HUES6 (cell line): Measurements from ENCODE around the gene ENTPD3.

Source experiments
- H3K27ac ChIP-seq: 2 replicates; pipeline ENCODE4 v1.7.0; 2013; ENCODE audit warnings: low read depth, mild to moderate bottlenecking, low read length, inconsistent platforms
- H3K27me3 ChIP-seq: 2 replicates; pipeline ENCODE4 v1.6.1; 2013; ENCODE audit warnings: low read length; ENCODE audit not compliant: control insufficient read depth, insufficient read depth
- H3K36me3 ChIP-seq: 2 replicates; pipeline ENCODE4 v1.6.1; 2013; ENCODE audit warnings: low read length; ENCODE audit not compliant: control insufficient read depth, insufficient read depth
- H3K4me1 ChIP-seq: 2 replicates; pipeline ENCODE4 v1.6.1; 2013; ENCODE audit warnings: low read length; ENCODE audit not compliant: control insufficient read depth, insufficient read depth
- H3K4me3 ChIP-seq: 2 replicates; pipeline ENCODE4 v1.5.1; 2013; ENCODE audit warnings: low read depth, low read length
- H3K9ac ChIP-seq: one replicate; pipeline ENCODE4 v1.6.1; 2013; ENCODE audit warnings: mild to moderate bottlenecking, low read length
- H3K9me3 ChIP-seq: 2 replicates; pipeline ENCODE4 v1.6.1; 2013; ENCODE audit warnings: low read depth, low read length; ENCODE audit not compliant: control insufficient read depth, insufficient read depth

Gene ENTPD3

GRCh38 chr3:40377822-40378221 lies 9.2 kb upstream of the ENTPD3 start:
- H3K9ac ChIP-seq: no peak overlapping the region
- no peak overlapping the region for H3K4me3 ChIP-seq
- peaks cover 3% of the 10 kb centered on the region for H3K27me3 ChIP-seq

GRCh38 chr3:40379674-40380306 lies 7.2 kb upstream of the ENTPD3 start:
- Histone ChIP-seq H3K36me3 (no peaks in the 10 kb centered on the region), H3K4me3 (no peak overlapping the region), H3K27me3 (peaks cover 7% of the 10 kb centered on the region), H3K9me3 (no peaks in the 10 kb centered on the region), H3K9ac (no peak overlapping the region), H3K27ac (no peak overlapping the region), H3K4me1 (no peaks in the 10 kb centered on the region)

More at GRCh38 chr3:40377822-40378221, 9.2 kb upstream of the ENTPD3 start:
- H3K36me3 ChIP-seq: no peaks in the 10 kb centered on the region
- H3K27ac ChIP-seq: no peak overlapping the region
- H3K4me1 ChIP-seq: no peaks in the 10 kb centered on the region
- H3K9me3 ChIP-seq: no peaks in the 10 kb centered on the region

- no peak overlapping the region for H3K9ac ChIP-seq
- H3K4me3 ChIP-seq: no peak overlapping the region
- peaks cover 20% of the 10 kb centered on the region for H3K27me3 ChIP-seq
- H3K27ac ChIP-seq: no peak overlapping the region
- peaks cover 6% of the 10 kb centered on the region; the same call in 1 of the 2 replicates for H3K4me1 ChIP-seq
- H3K9me3 ChIP-seq: no peaks in the 10 kb centered on the region
- H3K36me3 ChIP-seq: no peaks in the 10 kb centered on the region
Measured at GRCh38 chr3:40381904-40382616, 4.9 kb upstream of the ENTPD3 start.

GRCh38 chr3:40382617-40382979 lies 4.4 kb upstream of the ENTPD3 start:
- no peak overlapping the region for H3K27ac ChIP-seq
- peaks cover 26% of the 10 kb centered on the region for H3K27me3 ChIP-seq
- peaks cover 6% of the 10 kb centered on the region; the same call in 1 of the 2 replicates for H3K4me1 ChIP-seq
- no peak overlapping the region for H3K9ac ChIP-seq
- no peaks in the 10 kb centered on the region for H3K36me3 ChIP-seq
- no peak overlapping the region for H3K4me3 ChIP-seq
- H3K9me3 ChIP-seq: no peaks in the 10 kb centered on the region

- no peak overlapping the region for H3K4me3 ChIP-seq
- H3K9me3 ChIP-seq: no peaks in the 10 kb centered on the region
- H3K4me1 ChIP-seq: peaks cover 6% of the 10 kb centered on the region; the same call in 1 of the 2 replicates
- no peak overlapping the region for H3K9ac ChIP-seq
- no peak overlapping the region for H3K27ac ChIP-seq
- H3K36me3 ChIP-seq: no peaks in the 10 kb centered on the region
- peaks cover 50% of the 10 kb centered on the region for H3K27me3 ChIP-seq
Measured at GRCh38 chr3:40386213-40386612, 771 bp upstream of the ENTPD3 start.

GRCh38 chr3:40387895-40388254 lies 891 bp downstream of the ENTPD3 start:
- no peak overlapping the region for H3K27ac ChIP-seq
- H3K4me3 ChIP-seq: peak overlapping the region; percentile 81; the same call in 1 of the 2 replicates
- H3K9me3 ChIP-seq: no peaks in the 10 kb centered on the region

GRCh38 chr3:40396406-40396805 lies 9.4 kb downstream of the ENTPD3 start:
- no peak overlapping the region for H3K27ac ChIP-seq
- H3K9me3 ChIP-seq: no peaks in the 10 kb centered on the region
- no peak overlapping the region for H3K4me3 ChIP-seq
- H3K36me3 ChIP-seq: no peaks in the 10 kb centered on the region
- no peak overlapping the region for H3K9ac ChIP-seq
- no peaks in the 10 kb centered on the region for H3K4me1 ChIP-seq
- no peaks in the 10 kb centered on the region for H3K27me3 ChIP-seq

More at GRCh38 chr3:40387895-40388254, 891 bp downstream of the ENTPD3 start:
- H3K4me1 ChIP-seq: peaks cover 6% of the 10 kb centered on the region; the same call in 1 of the 2 replicates
- H3K27me3 ChIP-seq: peaks cover 47% of the 10 kb centered on the region
- no peak overlapping the region for H3K9ac ChIP-seq
- no peaks in the 10 kb centered on the region for H3K36me3 ChIP-seq

GRCh38 chr3:40397129-40397528 lies 10.1 kb downstream of the ENTPD3 start:
- Histone ChIP-seq H3K4me3 (no peak overlapping the region), H3K27me3 (no peaks in the 10 kb centered on the region), H3K9ac (no peak overlapping the region), H3K36me3 (no peaks in the 10 kb centered on the region), H3K4me1 (no peaks in the 10 kb centered on the region), H3K9me3 (no peaks in the 10 kb centered on the region), H3K27ac (no peak overlapping the region)

- Histone ChIP-seq H3K27ac (no peak overlapping the region), H3K36me3 (no peaks in the 10 kb centered on the region), H3K4me3 (no peak overlapping the region), H3K4me1 (no peaks in the 10 kb centered on the region), H3K9ac (no peak overlapping the region), H3K9me3 (no peaks in the 10 kb centered on the region), H3K27me3 (no peaks in the 10 kb centered on the region)
Measured at GRCh38 chr3:40397912-40398311, 10.9 kb downstream of the ENTPD3 start.

- Histone ChIP-seq H3K9me3 (no peaks in the 10 kb centered on the region), H3K4me1 (no peaks in the 10 kb centered on the region), H3K36me3 (no peaks in the 10 kb centered on the region), H3K4me3 (no peak overlapping the region), H3K9ac (no peak overlapping the region), H3K27me3 (no peaks in the 10 kb centered on the region), H3K27ac (no peak overlapping the region)
Measured at GRCh38 chr3:40398346-40398745, 11.4 kb downstream of the ENTPD3 start.

- H3K9me3 ChIP-seq: no peaks in the 10 kb centered on the region
- H3K4me3 ChIP-seq: no peak overlapping the region
- H3K27me3 ChIP-seq: no peaks in the 10 kb centered on the region
- H3K36me3 ChIP-seq: no peaks in the 10 kb centered on the region
- H3K4me1 ChIP-seq: no peaks in the 10 kb centered on the region
- no peak overlapping the region for H3K9ac ChIP-seq
- no peak overlapping the region for H3K27ac ChIP-seq
Measured at GRCh38 chr3:40404591-40405198, 17.7 kb downstream of the ENTPD3 start.
